IPS-15b (cell line): ENCODE data around the gene ENTPD5.
A peak's percentile ranks its signal among the peaks of the same experiment; 100 is the strongest.

Source experiments
- H3K27me3 ChIP-seq: one replicate; pipeline ENCODE4 v1.6.1; 2013; ENCODE audit warnings: low read length; ENCODE audit not compliant: control insufficient read depth, insufficient read depth
- H3K36me3 ChIP-seq: one replicate; pipeline ENCODE4 v1.6.1; 2013; ENCODE audit warnings: low read length; ENCODE audit not compliant: control insufficient read depth, insufficient read depth
- H3K4me1 ChIP-seq: one replicate; pipeline ENCODE4 v1.6.1; 2013; ENCODE audit warnings: mild to moderate bottlenecking, low read length; ENCODE audit not compliant: control insufficient read depth, insufficient read depth
- H3K4me3 ChIP-seq: one replicate; pipeline ENCODE4 v1.5.1; 2013; ENCODE audit warnings: low read depth, low read length
- H3K9ac ChIP-seq: one replicate; pipeline ENCODE4 v1.6.1; 2013; ENCODE audit warnings: low read depth, mild to moderate bottlenecking, low read length
- H3K9me3 ChIP-seq: one replicate; pipeline ENCODE4 v1.6.1; 2013; ENCODE audit warnings: mild to moderate bottlenecking, low read length; ENCODE audit not compliant: control insufficient read depth, insufficient read depth

The ENTPD5 gene

DNA sequence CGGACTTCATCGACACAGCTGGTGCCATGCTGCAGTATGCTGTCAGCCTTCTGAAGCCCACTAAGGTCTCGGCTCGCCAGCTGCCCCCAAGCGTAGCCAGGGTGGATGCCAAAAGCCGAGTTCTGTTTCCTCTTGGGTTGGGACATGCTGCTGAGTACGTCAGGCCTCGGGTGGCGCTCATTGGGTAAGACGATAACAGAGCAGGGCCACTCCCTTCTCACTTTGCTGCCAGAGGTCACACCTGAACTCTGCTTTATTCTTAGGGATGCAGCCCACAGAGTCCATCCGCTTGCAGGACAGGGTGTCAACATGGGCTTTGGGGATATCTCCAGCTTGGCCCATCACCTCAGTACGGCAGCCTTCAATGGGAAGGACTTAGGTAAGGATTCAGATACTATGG is 57.9 kb downstream of the ENTPD5 start:
- Histone ChIP-seq H3K9ac (no peak overlapping the region), H3K9me3 (no peaks in the 10 kb centered on the region), H3K4me1 (no peaks in the 10 kb centered on the region), H3K27me3 (no peaks in the 10 kb centered on the region), H3K36me3 (peaks cover 15% of the 10 kb centered on the region), H3K4me3 (no peak overlapping the region)

DNA sequence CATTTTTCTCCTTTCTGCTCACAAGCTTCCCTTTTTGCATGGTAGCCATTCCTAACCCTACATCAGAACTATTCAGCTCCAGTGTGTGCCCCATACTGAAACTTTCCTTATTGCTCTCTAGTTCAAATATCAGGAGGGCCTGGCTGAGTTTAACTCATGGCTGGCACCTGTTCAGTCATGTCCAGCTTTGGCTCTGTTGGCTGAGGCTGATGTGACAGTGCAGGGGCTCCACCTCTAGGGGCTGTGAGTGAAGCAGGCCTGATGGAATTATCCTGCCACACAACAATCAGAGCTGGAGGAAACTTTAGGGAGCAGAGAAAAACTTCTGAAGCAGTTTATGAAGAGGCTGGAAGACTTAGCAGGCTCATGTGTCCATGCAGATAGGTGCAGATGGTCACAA is 60.5 kb downstream of the ENTPD5 start:
- Histone ChIP-seq H3K9me3 (no peaks in the 10 kb centered on the region), H3K36me3 (peaks cover 15% of the 10 kb centered on the region), H3K9ac (no peak overlapping the region), H3K4me1 (no peaks in the 10 kb centered on the region), H3K4me3 (no peak overlapping the region), H3K27me3 (no peaks in the 10 kb centered on the region)

DNA sequence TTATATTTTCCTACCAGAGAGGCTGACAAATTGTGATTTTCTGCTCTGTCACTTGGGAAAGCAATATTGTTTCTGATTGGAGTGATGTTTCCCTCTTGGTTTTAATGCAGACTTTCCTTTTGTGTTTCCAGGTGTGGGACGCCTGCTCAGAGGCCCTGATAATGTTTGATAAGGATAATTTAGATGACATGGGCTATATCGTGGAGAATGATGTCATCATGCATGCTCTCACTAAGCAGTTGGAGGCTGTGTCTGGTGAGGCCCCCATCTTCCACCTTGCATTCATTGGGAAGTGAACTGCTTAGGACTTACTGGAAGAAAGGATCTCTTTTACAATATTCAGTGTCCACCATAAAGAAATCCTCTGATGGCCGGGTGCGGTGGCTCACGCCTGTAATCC is 63.4 kb downstream of the ENTPD5 start:
- no peak overlapping the region for H3K4me3 ChIP-seq
- H3K27me3 ChIP-seq: no peaks in the 10 kb centered on the region
- H3K9me3 ChIP-seq: no peaks in the 10 kb centered on the region
- no peaks in the 10 kb centered on the region for H3K4me1 ChIP-seq
- no peak overlapping the region for H3K9ac ChIP-seq
- H3K36me3 ChIP-seq: peaks cover 6% of the 10 kb centered on the region

DNA sequence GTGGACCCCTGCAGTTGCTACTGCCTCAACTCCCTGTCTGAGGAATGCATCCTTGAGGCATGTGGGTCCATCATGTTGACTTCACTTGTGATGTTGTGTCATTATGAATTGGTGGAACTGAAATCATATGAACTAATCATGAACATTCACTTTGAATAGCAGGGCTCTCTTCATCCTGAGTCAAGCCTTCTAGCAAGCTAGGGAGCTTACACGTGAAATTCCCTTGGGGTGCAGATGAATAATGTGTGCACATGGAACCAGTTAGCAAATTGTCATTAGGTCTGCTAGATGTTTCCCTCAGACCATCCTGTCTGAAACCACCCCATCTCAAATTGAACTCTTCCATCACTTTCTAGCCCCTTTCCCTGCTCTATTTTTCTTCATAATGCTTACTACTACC is 65.4 kb downstream of the ENTPD5 start:
- H3K4me1 ChIP-seq: no peaks in the 10 kb centered on the region
- no peak overlapping the region for H3K4me3 ChIP-seq
- H3K36me3 ChIP-seq: no peaks in the 10 kb centered on the region
- H3K27me3 ChIP-seq: no peaks in the 10 kb centered on the region
- H3K9ac ChIP-seq: no peak overlapping the region
- H3K9me3 ChIP-seq: no peaks in the 10 kb centered on the region

DNA sequence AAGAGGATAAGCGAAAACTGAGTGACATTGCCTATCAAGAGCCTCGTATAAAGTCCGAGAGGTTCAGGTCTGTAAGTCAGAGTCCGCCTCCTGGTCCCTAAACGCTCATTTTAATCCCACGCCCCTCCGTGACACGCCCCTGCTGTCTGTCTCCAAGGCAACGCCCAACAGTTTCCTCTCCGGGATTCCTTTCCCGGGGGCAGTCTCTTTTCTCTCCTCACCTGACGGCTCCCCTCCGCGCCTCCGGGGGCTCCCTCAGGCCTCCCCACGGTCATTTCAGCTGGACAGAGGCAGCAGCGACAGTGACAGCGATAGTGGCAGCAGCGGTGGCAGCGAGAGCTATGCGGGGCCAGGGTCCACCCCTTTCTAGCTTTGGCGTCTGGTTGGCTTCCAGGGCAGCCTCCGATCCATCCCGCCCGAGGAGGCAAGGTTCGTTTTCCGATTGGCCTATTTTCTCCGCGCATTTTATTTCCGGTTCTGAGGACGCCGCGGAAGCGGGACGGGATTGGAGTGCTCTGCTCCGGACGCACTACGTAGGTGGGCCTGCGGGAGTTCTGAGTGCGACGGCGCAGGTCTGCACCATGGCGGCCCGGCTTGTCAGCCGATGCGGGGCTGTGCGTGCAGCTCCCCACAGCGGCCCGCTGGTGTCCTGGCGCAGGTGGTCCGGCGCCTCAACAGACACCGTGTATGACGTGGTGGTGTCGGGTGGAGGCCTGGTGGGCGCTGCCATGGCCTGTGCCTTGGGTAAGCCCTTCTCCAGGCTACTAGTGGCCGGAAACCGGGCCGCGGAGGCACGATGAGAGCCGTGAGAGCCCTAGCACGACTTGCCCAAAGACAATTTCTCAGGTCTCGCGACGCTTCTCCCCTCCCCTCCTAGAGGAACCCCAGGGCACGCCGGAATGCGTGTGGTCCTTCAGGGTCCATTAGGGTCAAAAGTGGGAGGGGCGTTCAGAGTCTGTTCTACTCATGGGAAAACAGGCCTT is 69.0 kb downstream of the ENTPD5 start, which contains the start of the genes COQ6 and FAM161B:
Gene COQ6 (plus strand): TSS at position 551 of the 983 bp plus-strand sequence. CDS start 31 bp downstream, at position 582.
Gene FAM161B (minus strand): TSS at position 343 of the 983 bp plus-strand sequence. CDS start 68 bp downstream, at position 275.
- Histone ChIP-seq H3K4me1 (no peaks in the 10 kb centered on the region), H3K4me3 (peak within 1 kb of the TSS; percentile 84), H3K9ac (peak within 1 kb of the TSS; percentile 41), H3K27me3 (no peaks in the 10 kb centered on the region), H3K36me3 (no peaks in the 10 kb centered on the region), H3K9me3 (no peaks in the 10 kb centered on the region)

GRCh38 chr14:73945159-73945670 is 73.9 kb downstream of the ENTPD5 start:
- Histone ChIP-seq H3K4me1 (no peaks in the 10 kb centered on the region), H3K36me3 (no peaks in the 10 kb centered on the region), H3K9me3 (no peaks in the 10 kb centered on the region), H3K27me3 (no peaks in the 10 kb centered on the region), H3K4me3 (no peak overlapping the region), H3K9ac (no peak overlapping the region)

GRCh38 chr14:73944432-73945158 is 74.5 kb downstream of the ENTPD5 start:
- no peaks in the 10 kb centered on the region for H3K4me1 ChIP-seq
- no peaks in the 10 kb centered on the region for H3K27me3 ChIP-seq
- no peaks in the 10 kb centered on the region for H3K36me3 ChIP-seq
- no peak overlapping the region for H3K4me3 ChIP-seq
- no peaks in the 10 kb centered on the region for H3K9me3 ChIP-seq
- no peak overlapping the region for H3K9ac ChIP-seq

DNA sequence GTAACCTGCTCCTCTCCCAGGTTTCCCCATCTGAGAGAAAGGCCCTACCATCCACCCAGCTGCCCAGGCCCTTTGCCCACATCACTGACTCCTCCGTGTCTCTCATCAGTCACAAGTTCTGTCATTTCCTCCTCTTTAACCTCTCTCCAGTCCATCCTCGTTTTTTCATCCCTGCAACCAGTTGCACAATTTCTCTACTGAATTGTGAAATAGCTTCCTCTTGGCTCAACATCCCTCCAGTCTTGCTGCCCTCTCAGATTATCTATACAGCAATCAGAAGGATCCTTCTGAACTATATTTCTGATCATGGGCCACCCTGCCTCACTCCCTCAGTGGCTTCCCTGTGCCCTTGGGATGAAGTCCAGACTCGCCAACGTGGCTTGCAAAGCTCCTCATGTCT is 76.0 kb downstream of the ENTPD5 start:
- Histone ChIP-seq H3K9me3 (no peaks in the 10 kb centered on the region), H3K4me3 (no peak overlapping the region), H3K36me3 (no peaks in the 10 kb centered on the region), H3K27me3 (no peaks in the 10 kb centered on the region), H3K9ac (no peak overlapping the region), H3K4me1 (no peaks in the 10 kb centered on the region)

DNA sequence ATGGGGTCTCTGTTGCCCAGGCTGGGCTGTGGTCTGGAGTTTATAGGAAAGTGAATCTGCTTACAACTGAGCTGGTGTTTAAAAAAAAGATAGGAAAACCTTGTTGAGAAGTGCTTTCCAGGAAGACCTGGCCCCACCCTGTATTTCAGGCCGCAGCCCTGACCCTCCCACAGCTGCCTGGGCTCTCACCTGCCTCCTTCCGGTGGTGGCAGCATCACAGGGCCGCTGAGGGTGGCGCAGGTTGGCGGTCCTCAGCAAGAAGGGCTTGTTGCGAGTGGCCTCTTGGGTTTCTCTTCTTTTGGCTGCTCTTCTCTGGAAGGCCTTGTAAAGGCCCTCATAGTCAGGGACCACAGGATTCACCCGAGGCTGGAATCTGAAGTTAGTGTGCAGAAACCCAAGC is 76.9 kb downstream of the ENTPD5 start:
- no peak overlapping the region for H3K9ac ChIP-seq

GRCh38 chr14:73937012-73937411 is 82.1 kb downstream of the ENTPD5 start:
- Histone ChIP-seq H3K4me3 (no peak overlapping the region), H3K4me1 (no peaks in the 10 kb centered on the region), H3K27me3 (no peaks in the 10 kb centered on the region), H3K36me3 (no peaks in the 10 kb centered on the region), H3K9ac (no peak overlapping the region), H3K9me3 (no peaks in the 10 kb centered on the region)

More for the DNA sequence above, 76.9 kb downstream of the ENTPD5 start:
- H3K36me3 ChIP-seq: no peaks in the 10 kb centered on the region
- H3K9me3 ChIP-seq: no peaks in the 10 kb centered on the region
- H3K4me3 ChIP-seq: no peak overlapping the region
- no peaks in the 10 kb centered on the region for H3K27me3 ChIP-seq
- H3K4me1 ChIP-seq: no peaks in the 10 kb centered on the region

- Histone ChIP-seq H3K9ac (no peak overlapping the region), H3K4me1 (no peaks in the 10 kb centered on the region), H3K9me3 (no peaks in the 10 kb centered on the region), H3K36me3 (no peaks in the 10 kb centered on the region), H3K27me3 (no peaks in the 10 kb centered on the region), H3K4me3 (no peak overlapping the region)
These were observed 82.5 kb downstream of the ENTPD5 start for GRCh38 chr14:73936548-73936947.
